HG02973 (cell line): ENCODE results near the gene KCNIP3.
"Not testable (repeated sequence)": the region's sequence is repeated elsewhere in the genome, so short reads cannot be mapped to it uniquely, and the experiment has no call there.

ENCODE experiments used
- ATAC-seq: cut with Tn5 transposase; IDR thresholded peaks from one replicate; pipeline ENCODE4 v1.9.1; 2021; ENCODE audit warnings: moderate library complexity; ENCODE audit not compliant: unreplicated experiment

The KCNIP3 gene

DNA sequence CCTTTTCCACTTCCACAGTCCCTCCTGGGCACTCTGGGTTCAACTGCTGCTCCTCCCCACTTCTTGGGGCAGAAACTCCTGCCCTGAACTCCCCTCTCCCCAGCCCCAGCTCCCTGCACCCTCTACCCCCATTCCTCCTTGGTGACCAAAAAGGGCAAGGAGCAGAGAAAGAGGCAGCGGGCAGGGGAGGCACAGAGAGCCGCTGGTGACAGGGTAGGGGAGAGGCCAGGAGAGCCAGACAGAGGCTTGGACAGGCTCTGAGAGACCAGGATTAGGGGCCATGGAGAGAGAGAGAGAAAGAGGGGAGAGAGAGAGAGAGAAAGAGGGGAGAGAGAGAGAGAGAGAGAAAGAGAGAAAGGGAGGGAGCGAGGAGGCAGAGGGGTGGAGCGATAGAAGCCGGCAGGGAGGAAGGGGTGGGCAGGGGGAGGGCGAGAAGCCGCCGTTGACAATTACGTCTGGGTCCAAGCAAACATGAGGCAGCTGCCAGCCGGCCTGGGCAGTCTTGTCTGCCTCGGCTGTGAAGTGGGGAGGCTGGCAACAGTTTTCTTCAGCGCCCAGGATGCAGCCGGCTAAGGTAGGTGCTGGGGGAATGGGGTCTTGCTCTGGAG lies at the start of gene KCNIP3:
Gene KCNIP3, plus strand, starts transcription at position 468 of the 608 bp plus-strand sequence. Its CDS starts 92 bp downstream, at position 560.
- ATAC-seq: no peak

GRCh38 chr2:95258271-95258670 lies 38.9 kb upstream of the KCNIP3 start:
- ATAC-seq: no peak

DNA sequence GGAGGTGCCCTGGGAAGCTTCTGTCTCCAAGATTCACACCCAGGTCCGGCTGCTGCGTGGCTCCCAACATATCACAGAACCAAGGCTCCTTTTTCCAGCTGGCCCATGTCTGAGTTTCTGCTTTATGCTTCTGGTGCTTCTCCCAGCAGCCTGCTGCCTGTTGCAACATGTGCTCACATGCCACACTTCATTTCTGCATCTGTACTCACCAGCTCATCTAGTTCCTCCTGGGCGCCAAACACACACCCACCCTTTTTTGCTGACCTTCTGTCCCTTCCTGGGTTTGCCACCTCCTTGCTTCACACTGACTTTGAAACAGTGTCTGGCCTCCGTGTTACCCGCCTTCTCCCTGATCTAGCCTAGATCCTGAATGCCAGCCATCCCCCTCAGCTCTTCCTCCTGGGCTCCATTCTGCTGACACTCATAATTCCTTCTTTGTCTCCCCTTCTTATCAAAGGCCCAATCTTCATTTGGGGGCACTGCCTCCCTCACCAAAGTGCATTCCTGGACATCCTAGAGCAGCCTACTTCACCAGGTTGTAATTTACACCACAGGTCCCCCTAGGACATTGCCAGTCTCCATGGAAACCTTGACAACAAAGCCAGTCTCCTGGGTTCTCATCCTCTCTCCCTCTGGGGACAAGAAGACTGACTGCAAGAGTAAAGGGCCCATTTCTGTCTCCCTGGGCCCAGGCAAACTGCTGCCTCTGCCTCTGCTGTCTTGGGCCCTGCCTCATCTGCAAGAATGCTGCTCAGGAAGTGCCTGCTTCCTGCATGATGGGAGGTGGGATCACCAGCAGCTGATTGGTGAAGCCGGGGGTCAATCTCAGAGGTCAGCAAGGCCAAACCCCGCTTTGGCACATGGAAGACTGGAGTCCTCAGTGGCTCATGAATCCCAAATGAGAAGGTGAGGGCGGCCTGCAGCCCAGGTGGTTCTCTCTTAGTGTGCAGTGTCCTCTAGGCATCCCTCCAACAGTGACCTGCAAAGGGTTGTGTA lies 36.8 kb upstream of the KCNIP3 start:
- no peak for ATAC-seq

GRCh38 chr2:95261602-95262001 lies 35.5 kb upstream of the KCNIP3 start:
- no peak for ATAC-seq

DNA sequence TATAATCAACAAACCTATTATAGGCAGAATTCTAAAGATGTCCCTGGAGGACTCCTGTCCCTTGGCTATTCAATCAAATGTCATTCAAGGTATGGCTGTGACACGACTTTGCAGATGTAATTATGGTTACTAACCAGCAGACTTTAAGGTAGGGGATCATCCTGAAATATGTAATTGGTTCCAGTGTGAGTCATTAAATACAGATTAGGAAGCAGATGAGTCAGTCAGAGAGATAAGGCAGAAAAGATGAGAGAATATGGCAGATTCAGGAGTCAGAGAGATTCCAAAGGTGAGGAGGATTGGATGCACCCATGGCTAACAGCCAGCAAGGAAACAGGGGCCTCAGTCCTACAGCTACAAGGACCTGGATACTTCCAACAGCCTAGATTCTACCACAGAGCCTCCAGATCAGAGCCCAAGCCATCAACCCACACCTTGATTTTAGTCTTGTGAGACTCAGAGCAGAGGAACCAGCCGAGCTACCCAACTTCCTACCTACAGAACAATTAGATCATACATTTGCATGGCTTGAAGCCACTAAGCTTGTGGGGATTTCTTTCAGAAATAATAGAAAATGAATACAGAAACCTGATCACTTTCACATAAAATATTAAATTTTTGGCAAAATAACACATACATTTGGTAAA lies 34.1 kb upstream of the KCNIP3 start:
- no peak for ATAC-seq

DNA sequence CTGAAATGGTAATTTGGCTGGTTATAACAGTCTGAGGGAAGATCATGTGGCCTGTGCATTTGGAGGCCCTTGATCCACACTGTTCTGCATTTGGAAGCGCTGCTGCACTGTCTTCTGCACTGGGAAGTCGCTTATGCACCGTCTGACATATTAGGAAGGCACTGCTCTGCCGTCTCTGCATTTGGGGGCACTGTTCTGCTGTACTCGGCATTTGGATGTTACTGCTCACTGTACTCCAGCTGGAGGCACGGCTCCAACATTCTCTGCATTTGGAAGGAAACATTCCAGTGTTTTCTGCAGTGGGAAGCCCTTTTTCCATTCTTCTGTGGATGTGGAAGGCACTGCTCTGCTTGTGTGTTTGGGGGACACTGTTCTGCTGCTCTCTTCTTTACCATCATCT lies 32.5 kb upstream of the KCNIP3 start:
- ATAC-seq: no peak

- ATAC-seq: no peak
These were observed 32.0 kb upstream of the KCNIP3 start for GRCh38 chr2:95265182-95265581.

- ATAC-seq: no peak
These were observed 30.2 kb upstream of the KCNIP3 start for GRCh38 chr2:95266781-95267430.

GRCh38 chr2:95267458-95268210 lies 29.5 kb upstream of the KCNIP3 start:
- no peak for ATAC-seq

- ATAC-seq: no peak
These were observed 28.7 kb upstream of the KCNIP3 start for GRCh38 chr2:95268211-95269035.

DNA sequence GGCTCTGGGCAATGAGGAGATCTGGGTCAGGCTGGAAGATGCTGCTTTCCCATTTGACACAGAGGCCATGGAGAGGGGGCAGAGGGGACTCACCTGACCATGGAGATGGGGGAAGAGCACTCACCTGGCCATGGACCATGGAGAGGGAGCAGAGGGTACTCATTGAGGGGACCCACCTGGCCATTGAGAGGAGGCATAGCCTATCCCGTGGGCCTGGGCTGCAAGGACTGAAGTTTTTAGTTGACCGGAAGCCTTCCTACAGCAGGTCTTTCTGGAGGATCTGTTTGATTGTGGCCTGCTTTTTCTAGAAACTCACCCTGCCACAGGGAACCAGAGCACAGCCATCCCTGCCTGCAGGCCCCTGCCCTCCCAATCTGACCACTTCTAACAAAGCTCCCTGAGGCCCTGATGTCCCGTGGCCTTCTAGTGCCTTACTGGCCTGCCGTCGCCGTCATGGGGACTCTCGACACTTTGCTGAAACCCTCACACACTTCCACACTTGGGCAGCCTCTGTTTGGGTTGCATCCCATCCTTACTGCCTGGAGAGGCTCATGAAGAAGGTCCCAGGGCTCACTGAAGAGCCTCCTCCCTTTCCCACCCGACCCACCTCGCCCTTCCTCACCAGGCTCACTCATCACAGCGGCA lies 28.0 kb upstream of the KCNIP3 start:
- no peak for ATAC-seq

GRCh38 chr2:95269745-95270144 lies 27.4 kb upstream of the KCNIP3 start:
- not testable (repeated sequence) for ATAC-seq

DNA sequence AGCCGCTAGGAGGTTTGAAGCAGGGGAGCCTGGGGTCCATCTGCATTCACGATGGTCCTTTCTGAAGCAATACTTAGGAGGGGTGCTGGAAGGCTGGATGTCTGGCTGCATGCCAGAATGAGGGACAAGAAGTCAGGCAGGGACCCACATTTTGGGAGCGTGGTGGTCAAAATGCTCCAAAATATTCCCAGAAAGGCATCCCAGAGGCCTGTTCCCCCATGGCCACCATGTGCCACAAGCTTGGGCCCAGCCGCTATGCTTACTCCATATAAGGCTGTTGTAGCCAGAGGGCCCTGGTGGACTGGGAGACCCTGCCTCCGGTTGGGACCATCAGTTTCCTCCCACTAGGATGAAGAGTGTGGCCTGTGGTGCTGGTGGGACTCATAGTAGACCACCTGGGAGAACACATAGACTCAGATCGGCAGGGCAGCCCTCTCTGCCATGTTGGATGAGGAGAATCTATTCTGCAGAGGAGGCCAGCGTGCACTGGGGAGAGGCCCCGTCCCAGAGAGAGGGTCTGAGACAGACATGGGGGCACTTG lies 26.5 kb upstream of the KCNIP3 start:
- no peak for ATAC-seq

DNA sequence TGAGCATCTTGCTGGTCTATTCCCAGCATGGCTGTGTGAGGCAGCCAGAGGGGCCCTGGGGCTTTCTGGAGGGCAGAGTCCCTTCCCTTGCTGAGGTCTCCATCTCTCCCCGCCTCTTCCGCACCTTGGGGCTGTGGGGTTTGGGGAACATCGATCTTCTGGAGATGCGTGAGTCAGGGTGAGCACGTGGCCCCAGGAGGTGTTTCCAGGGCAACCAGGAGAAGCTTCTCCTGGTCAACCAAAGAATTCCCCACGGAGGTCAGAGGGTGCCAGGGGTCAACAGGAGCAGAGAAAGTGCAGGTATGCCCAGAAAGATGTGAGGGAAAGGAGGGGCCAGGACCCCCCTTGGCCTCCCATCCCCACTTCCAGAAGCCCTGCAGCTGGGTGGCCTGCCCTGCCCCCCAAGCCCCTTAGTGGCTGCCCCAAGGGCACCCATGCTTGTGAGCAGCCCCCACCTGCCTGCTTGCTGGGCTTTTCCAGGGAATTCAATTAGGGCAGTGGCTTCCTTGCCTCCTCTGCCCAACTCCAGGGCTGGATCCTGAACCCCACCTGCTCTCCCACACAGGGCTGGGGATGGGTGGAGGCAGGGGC lies 25.7 kb upstream of the KCNIP3 start:
- no peak for ATAC-seq

DNA sequence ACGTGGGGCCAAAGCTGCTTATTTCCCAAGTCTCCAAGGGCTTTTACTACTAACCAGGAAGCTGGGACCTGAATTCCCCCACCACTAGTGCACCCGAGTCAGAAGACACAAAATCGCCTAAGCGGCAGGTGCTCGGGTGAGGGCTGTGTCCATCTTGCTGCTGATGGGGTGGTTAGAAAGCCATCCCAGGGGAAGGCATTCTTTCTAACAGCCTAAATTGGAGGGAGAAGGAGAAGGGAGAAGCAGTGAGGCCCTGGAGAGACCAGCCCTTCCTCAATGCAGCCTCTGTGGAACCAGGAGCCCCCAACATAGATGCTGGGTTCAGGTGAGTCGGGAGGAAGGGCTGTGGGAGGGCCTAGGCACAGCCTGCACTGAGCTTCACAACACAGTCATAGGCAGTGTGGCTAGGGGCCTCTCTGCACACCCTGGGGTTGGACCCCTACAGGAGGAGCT lies 24.8 kb upstream of the KCNIP3 start:
- no peak for ATAC-seq

- ATAC-seq: no peak
These were observed 24.4 kb upstream of the KCNIP3 start for GRCh38 chr2:95272781-95273180.

GRCh38 chr2:95273566-95274290 lies 23.4 kb upstream of the KCNIP3 start:
- ATAC-seq: no peak
